Ishikawa (cell line): ENCODE results near the gene TMEM176B.

Source experiments
- CEBPB ChIP-seq: IDR thresholded peaks from 2 replicates; pipeline ENCODE4 v1.6.1; 2012
- EP300 ChIP-seq: IDR thresholded peaks from 2 replicates; pipeline ENCODE4 v1.6.1; 2012; ENCODE audit warnings: borderline replicate concordance

DNA sequence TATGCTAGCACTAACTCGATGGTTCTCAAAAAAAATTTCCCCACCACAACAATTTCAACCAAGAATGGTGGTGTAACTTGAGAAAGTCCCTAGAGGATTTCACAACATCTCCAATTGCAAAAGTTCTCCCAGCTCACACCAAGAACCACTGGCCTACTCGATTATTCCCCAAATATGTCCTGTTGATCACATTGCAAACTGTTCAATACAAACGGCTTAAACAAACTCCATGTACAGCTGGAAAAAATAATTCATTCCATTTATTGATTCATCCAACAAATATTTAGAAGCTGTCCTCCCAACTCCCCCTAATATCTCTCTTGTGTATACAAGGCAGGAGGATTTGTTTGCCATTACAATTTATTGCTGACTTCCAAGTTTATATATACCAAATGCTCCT lies 19.1 kb downstream of the TMEM176B start:
- TF ChIP-seq EP300 (no peak), CEBPB (no peak)
